Tibial nerve (tissue), 3 donors: Measurements from ENCODE around the gene MNT.

Source experiments
- POLR2A ChIP-seq, 2 donors: fragments of 450-650 bp; IDR thresholded peaks; one replicate each; pipeline ENCODE4 v1.6.1; 2017; ENCODE audit warnings: antibody characterized with exemption in 2 of 2, mild to moderate bottlenecking in 2 of 2, moderate library complexity in 2 of 2
- TF ChIP-seq, protein P1 (sequence below), 5 experiments: fragments of 200-600 bp in 3 of 5; fragments of 450-650 bp in 2 of 5; sonication (generic) in 3 of 5; IDR thresholded peaks; one replicate each; pipeline ENCODE4 v1.5.1; 2016 to 2019; ENCODE audit warnings: antibody characterized with exemption in 5 of 5, mild to moderate bottlenecking in 3 of 5, moderate library complexity in 2 of 5

DNA sequence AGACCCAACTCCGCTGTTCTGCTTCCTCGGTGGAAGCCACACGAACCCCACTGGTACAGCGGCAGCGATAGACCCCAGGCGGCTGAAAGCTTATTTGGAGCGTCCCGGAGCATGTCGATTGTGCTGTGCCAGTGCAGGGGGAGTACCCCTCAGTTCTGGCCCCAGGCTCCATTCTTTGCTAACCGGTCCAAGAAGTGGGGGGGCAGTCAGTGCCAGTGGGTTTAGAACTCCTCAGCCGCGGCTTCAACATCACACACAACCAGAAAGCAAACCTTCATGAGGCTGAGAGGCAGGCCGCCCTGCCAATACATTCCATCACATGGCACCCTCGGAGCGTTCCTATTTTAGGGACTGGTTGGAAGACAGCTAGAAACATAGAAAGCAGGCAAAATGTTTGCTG, 1.7 kb upstream of the MNT start:
- TF ChIP-seq, protein P1, sequence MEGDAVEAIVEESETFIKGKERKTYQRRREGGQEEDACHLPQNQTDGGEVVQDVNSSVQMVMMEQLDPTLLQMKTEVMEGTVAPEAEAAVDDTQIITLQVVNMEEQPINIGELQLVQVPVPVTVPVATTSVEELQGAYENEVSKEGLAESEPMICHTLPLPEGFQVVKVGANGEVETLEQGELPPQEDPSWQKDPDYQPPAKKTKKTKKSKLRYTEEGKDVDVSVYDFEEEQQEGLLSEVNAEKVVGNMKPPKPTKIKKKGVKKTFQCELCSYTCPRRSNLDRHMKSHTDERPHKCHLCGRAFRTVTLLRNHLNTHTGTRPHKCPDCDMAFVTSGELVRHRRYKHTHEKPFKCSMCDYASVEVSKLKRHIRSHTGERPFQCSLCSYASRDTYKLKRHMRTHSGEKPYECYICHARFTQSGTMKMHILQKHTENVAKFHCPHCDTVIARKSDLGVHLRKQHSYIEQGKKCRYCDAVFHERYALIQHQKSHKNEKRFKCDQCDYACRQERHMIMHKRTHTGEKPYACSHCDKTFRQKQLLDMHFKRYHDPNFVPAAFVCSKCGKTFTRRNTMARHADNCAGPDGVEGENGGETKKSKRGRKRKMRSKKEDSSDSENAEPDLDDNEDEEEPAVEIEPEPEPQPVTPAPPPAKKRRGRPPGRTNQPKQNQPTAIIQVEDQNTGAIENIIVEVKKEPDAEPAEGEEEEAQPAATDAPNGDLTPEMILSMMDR (IDR thresholded peaks at IDR 0.05), result no peak
- no peak for TF ChIP-seq POLR2A (IDR thresholded peaks at IDR 0.05)
